ENCODE measurements around the gene MAPK4.
A peak's percentile ranks its signal among the peaks of the same experiment; 100 is the strongest.
"Not testable (repeated sequence)": the region's sequence is repeated elsewhere in the genome, so short reads cannot be mapped to it uniquely, and the experiment has no call there.

Gene MAPK4

GRCh38 chr18:50578030-50578429 lies 18.1 kb downstream of the MAPK4 start:
- DNase-seq = no peak

DNA sequence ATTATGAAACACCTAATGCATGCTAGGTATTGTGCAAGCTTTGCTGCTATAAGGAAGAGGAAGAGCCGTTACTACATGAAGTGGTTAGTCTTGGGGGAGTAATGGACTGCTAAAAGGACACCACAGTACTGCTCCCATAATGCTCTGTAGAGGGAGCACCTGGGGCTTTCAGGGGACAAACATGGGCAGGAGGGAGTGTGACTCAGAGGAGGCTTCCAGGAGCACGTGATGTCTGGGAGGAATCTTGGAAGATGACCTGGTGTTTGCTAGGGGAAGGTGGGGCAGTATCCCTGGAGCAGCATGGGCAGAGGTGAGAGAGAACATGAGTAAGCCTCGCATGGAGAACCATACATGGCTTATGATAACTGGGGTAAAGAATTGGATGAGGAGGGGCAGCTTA lies 18.8 kb downstream of the MAPK4 start:
- DNase-seq = no peak

DNA sequence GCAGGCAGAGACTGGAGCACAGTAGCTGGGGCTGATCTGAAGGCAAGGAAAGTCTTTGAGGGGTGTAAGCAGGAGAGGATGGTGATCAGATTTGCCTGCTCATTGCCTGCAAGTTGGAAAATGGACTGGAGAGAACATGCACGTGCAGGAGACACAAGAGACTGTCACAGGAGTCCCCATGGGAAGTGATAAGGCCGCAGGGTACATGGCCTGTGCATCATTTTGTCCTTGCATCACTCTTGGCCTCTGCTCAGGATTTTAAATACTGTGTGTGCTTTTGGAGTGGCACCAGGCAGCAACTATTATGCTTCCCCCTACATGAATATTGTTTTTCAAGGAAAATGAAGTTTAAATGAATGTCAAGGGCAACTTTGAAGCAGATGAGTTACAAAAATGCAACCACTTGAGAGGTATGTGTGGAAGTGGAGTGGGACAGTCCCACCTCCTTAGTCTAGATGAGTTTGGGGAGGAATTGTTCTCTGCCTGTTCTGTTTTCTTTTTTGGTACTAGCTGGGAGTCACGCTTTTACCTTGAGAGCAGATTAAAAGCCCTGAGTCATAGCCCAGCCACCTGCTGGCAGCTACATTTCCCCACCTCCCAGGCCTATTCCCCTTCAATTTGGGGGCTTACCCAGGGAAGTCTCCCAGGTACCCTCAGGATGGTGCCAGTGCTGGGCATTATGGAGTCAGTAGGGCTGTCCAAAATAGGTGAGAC lies 19.3 kb downstream of the MAPK4 start:
- no peak for DNase-seq

DNA sequence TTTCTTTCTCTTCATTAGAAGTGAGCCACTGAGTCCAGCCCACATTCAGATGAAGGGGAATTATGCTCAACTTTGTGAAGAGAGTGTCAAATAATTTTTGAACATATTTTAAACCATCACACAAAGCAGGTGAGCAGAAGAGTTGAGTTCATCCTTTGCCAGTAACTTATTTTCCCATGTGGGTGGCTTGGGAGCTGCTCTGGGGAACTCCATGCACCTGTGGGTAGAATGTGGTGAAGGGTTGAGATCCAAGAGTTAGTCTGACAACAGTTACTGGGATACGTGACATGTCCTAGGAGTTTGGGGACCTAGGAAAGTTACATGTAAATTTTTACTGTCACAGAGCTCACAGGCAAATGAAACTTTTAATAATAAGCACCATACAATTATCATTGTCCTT lies 21.6 kb downstream of the MAPK4 start:
- DNase-seq = no peak

DNA sequence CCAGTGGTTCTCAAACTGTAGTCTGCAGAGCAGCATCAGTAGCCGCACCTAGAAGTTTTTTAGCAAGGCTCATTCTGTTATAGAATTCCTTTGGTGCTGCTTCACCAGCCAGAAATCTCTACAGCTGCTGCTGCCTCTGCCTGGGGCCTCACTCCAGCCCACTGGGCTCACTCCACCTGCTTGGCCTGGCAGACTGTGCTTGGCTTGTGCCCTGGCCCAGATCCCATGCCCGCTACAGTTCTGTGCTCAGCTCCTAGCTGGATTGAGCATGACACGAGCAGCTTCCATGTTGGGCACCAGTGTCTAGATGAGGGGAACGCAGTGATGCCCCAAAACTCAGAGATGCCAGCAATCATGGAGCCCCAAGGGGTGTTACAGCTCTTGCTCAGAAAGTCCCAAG lies 22.6 kb downstream of the MAPK4 start:
- DNase-seq = no peak

DNA sequence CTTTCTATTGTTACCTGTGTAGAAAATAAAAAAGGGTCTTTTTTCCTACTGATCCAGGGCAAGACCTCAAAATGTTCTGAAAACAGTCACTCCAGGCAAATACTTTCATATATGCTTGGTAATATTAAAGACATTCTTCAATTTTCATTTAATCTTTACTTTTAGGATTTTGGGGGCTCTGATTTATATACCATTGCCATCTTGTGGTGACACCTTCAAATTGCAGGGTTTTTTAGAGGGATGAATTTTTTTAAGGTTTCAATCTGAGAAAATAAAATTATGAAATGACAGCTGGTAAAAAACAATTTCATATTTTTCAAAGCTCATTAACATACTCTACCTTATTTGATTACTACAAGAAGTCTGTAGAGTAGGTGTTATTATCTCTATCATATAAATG lies 26.8 kb downstream of the MAPK4 start:
- no peak for DNase-seq

DNA sequence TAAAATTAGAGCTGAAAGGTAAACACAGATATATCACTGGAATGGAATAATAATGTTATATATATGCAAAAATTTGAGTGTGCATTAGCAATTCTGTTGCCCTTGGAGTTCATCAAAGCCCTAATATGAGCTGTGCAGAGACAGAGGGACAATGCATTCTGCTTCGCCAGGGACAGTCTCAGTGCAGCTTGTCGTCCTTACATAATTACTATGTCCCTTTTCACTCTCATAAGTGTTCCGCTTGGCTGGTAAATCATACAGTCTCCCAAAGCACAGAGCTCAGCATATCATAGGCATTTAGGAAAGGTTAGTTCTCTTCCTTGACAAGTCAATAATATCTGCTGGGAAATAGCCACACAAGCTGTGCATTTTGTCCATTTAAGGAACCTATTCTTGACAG lies 30.7 kb downstream of the MAPK4 start:
- peak; percentile 45 for DNase-seq

- no peak for DNase-seq
Observed at GRCh38 chr18:50594012-50594411, 34.1 kb downstream of the MAPK4 start.

- DNase-seq = no peak
Observed at GRCh38 chr18:50594942-50595341, 35.1 kb downstream of the MAPK4 start.

DNA sequence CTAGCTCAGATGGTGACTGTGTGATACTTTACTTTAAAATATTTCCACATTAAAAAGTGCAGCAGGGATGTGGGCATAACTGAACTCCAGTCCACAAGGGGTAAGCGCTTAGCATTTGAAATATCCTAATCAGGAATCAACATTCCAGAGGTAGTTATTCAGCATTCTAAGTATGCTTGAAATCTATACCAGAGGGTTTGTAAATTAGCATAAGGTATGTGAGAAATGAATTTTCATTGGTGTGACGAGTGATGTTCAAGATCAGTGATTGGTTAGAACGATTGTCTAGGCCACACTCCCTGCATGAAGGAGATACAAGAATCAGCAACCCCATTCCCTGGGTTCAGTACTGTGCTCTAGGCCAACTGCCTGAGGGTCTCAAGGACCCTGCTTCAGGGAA lies 42.6 kb downstream of the MAPK4 start:
- DNase-seq = no peak

DNA sequence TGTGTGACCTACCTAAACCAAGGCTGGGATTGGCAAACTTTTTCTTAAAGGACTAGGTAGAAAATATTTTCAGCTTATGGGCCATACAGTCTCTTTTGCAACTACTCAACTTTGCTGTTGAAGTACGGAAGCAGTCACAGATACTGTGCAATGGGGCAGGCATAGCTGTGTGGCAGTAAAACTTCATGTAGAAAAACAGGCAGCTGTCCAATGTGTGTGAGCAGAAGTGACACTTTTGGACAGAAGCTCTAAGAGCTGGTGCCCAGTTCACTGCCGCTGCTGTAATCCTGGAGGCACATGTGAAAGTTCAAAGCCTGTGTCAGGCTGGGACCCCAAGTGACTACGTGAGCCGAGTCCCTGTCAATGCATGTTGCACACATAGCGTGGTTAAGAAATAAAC lies 46.7 kb downstream of the MAPK4 start:
- no peak for DNase-seq

DNA sequence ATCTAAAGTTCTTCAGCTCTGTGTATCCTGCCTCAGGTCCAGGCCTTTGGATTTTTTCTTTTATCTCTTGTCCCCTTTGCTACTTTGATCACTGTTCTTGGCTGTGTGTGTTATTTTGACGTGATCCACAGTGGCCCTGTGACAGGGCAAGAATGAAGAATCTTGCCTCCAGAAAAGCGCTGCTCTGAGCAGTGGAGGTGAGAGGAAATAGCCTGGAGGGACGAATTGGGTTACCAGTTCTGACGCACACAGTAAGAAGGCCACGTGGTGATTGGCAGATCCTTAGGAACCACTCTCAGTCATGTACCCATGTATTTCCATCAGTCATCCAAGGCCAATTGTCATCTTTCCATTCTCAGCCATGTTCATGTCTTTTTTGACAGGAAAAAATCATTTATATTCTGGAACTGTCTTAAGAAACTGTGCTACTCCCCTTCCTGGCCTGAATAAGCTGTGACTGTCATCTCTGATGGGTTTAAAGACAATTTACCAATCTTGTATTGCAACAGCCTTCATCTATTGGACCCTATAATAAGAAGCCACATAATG lies 47.6 kb downstream of the MAPK4 start:
- no peak for DNase-seq

- DNase-seq = not testable (repeated sequence)
Observed at GRCh38 chr18:50609171-50609570, 49.3 kb downstream of the MAPK4 start.

DNA sequence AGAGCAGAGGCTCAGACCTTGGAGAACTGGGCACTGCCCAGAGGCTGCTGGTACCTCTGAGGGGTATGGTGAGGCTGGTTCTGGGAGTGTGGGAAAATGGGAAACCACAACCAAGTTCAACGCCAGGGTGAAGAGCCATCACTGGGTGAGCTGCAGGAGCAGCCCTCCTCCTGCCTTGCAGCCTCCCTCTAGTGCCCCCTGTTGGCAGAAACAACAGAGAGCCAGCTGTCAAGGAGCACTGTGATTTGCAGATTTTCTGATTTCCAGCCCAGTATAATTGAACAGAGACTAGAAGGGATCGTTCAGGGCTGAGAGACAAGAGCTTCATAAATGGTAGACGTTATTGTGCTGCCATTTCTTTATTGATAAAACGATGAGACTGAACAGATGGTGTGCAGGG lies 50.5 kb downstream of the MAPK4 start:
- no peak for DNase-seq

DNA sequence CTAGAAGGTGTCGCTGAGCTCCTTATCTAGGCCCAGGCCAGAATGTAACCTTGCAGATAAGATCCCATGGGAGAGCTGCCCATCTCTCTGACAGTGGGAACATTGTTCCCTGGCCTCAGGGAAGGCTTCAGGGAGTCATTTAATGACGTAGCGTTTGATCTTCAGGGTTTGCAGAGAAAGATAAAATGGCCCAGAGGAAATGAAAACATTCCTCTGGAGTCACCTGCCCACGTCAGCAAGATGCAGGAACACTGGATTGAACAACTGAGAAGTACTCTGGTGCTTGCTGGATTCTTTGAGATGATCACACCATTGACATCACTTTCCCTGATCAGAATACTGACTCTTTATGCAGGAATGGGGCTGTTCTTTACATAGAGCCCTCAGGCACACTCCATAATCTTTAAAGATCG lies 51.6 kb downstream of the MAPK4 start:
- no peak for DNase-seq

DNA sequence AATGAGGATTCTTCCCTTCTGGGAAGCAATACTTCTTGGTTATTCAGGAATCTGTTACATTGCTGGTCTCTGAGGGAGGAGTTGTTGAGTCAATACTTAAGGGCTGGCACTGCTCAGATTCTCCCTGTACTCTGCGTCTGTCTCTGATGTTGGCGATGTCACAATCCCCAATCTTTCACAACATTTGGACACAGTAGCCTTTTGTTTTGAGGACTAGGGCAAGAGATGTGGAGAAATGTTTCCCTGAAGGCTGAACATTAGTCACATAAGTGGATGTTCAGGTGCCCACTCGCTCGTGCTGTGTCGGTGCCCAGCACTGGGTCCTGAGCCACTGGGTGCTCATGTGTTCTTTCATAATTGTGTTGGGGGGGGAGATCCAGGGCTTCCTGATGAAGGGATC lies 55.0 kb downstream of the MAPK4 start:
- DNase-seq = no peak

- no peak for DNase-seq
Observed at GRCh38 chr18:50616484-50617048, 56.7 kb downstream of the MAPK4 start.

- no peak for DNase-seq
Observed at GRCh38 chr18:50619861-50620275, 60.0 kb downstream of the MAPK4 start.

DNA sequence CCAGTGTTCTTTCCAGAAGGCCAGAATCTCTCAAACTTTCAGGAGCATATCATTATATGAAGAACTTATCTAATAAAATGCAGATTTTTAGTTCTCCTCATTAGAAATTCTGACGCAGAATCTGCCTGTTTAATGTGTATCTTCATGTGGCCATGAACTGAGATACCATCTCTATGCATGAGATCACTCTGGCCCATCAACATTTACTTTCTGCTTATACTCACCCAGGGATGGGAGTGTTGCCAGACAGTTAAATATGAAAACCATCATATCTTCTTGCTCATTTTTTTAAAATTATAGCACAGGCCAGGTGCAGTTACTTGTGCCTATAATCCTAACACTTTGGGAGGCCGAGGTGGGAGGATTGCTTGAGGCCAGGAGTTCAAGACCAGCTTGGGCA lies 60.4 kb downstream of the MAPK4 start:
- DNase-seq = no peak

DNA sequence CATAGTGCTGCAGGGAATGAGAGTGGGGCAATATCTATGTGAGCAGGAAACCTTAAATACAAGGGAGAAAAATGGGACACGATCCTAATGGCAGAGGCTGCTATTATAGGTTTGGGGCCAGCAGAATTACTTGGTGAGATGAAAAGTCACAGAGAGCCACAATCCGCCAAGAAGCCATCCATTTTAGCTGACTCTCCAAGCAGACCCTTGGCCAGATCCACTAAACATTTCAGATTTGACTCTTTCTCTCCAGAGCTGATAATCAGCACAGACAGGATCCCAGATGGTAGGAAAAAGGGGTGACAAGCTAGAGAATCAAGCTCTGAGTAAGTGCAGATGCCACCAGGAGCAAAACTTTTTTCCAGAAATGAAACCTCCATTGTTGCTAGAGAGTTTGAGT lies 61.5 kb downstream of the MAPK4 start:
- DNase-seq = no peak

DNA sequence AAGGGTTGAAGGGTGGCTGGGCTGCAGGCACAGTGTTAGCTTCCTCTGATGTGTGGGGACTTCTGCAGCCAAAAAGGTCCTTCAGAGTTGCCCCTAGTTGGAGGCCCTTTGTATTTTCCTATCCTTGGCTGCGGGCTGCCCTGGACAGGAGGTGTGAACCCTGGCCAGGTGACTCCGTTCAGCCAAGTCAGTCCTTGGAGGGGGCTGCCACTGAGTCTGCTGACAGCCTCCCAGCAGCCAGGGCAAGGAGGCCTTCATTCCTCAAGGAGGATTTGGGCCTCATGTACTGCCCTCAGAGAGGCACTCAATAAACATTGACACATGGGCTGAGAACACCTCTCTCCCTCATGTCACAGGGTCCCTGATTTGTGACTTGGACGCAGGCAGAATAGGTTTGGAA lies 62.4 kb downstream of the MAPK4 start:
- DNase-seq = no peak

DNA sequence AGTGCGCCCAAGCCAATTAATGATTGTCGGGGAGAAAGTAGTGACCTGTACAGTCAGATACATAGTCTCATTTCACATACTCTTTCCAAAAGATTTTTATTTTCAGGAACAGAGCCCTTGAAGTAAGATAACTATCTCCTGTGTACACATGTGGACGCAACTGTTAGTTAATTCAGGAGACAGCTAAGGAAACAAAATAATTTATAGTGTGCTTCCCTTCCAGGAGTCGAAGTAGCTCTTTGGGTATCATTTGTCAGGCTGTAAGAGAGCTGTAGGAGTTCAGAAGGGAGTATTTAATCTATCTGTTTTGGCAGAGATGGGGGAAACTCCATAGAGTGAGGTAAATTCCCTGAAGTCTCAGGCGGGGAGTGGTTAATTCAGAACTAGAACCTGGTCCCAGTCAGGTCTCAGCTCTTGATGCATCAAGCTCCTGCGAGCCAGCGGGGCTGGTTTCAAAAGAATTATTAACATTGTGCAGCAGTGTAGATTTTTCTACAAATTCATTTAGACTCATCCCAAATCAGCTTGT lies 63.0 kb downstream of the MAPK4 start:
- DNase-seq = peak; percentile 8

DNA sequence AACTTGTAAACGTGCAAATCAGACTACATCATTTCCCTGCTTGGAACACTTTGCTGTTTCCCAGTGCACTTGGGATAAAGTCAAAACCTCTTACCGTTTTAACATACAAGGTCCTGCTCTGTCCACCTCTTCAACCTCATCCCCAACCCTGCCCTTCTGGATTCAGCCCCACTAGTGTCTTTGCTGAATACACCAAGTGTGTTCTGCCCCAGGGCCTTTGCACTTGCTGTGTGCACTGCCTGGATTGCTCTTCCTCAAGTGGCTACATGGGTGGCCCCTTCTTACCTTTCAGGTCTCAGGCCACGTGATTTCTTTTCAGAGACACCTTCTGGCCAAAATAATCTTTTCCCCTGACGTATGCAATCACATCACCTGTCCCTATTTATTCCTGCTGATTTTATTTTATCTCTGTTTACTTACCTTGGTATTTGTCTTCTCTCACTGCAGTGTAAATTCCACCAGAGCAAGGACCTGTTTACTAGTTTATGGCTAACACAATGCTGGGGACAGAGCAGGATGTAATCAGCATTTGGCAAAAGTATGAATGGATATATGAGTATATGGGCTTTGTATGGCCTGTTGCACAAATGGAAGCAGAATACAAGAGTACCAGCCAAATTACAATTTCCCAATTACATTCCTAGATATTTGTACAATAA lies 63.9 kb downstream of the MAPK4 start:
- DNase-seq = no peak

- DNase-seq = no peak
Observed at GRCh38 chr18:50624981-50625380, 65.1 kb downstream of the MAPK4 start.
